Vagina (tissue), 2 donors: ENCODE data around the gene NME9. TPM values are rescaled to one million over a fixed set of nuclear protein-coding genes. Genes with fewer than 3 reads are reported as not detected.

Experiments used
- DNase-seq, 2 donors: peaks; one replicate each; pipeline ENCODE4 v3.0.0-alpha.2; 2017; ENCODE audit errors: extremely low spot score in 2 of 2
- H3K27ac ChIP-seq: fragments of 200-600 bp; sonication (generic); one replicate; pipeline ENCODE4 v1.5.1; 2019
- H3K27me3 ChIP-seq: fragments of 200-600 bp; sonication (generic); one replicate; pipeline ENCODE4 v1.5.1; 2019
- H3K36me3 ChIP-seq, 2 donors: fragments of 200-600 bp; sonication (generic); one replicate each; pipeline ENCODE4 v1.5.1; 2017 to 2019
- H3K4me1 ChIP-seq: fragments of 200-600 bp; sonication (generic); one replicate; pipeline ENCODE4 v1.5.1; 2019
- H3K4me3 ChIP-seq, 2 donors: fragments of 200-600 bp; sonication (generic); 1 replicate in 1 of 2; 2 replicates in 1 of 2; pipeline ENCODE4 v1.5.1; 2016 to 2019
- H3K9me3 ChIP-seq: fragments of 200-600 bp; sonication (generic); one replicate; pipeline ENCODE4 v1.5.1; 2019
- POLR2A ChIP-seq, 2 donors: fragments of 450-650 bp; IDR thresholded peaks; one replicate each; pipeline ENCODE4 v1.6.1; 2017; ENCODE audit warnings: antibody characterized with exemption in 2 of 2, mild to moderate bottlenecking in 2 of 2, moderate library complexity in 2 of 2
- POLR2AphosphoS5 ChIP-seq, 2 donors: sonication (generic); formaldehyde crosslinking; IDR thresholded peaks; one replicate each; pipeline ENCODE4 v1.9.0; 2017; ENCODE audit warnings: antibody characterized with exemption in 2 of 2, mild to moderate bottlenecking in 2 of 2, low read depth in 1 of 2; ENCODE audit not compliant: insufficient read depth in 1 of 2
- intact Hi-C: fragments of 100-400 bp; cut with DNase I; formaldehyde crosslinking; loops from one replicate; pipeline ENCODE4 v1.15.1; 2023
- total RNA-seq: library from RNA; depleted of rRNA; stranded (reverse); fragments of >200 nt; gene quantifications from one replicate; pipeline ENCODE4 v1.2.3, GENCODE V29; 2016
- TF ChIP-seq, protein P1 (sequence below), 3 experiments: fragments of 450-650 bp in 2 of 3; fragments of 200-600 bp in 1 of 3; sonication (generic) in 1 of 3; IDR thresholded peaks; one replicate each; pipeline ENCODE4 v1.5.1; 2017 to 2019; ENCODE audit warnings: antibody characterized with exemption in 3 of 3, mild to moderate bottlenecking in 2 of 3, moderate library complexity in 2 of 3

Gene NME9
- total RNA-seq, 1 donor from 2014 or later: not detected

DNA sequence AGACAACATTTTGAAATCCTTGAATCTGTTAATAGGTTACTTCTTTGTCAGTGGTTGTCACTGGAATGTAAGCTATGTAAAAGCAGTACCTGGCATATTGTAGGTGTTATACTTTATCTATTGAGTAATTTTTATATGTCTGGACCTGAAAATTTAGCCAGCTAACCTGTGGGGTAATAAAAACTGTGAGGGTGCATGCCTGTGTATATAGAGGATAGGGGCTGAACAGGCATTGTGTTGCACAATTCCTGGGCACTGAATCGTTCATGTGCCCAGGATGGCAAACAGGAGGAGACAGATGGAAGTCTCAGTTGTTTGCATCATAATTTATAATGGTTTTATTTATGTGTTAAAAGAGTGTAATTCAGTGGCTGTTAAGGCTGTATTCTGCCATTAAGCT is 75.4 kb downstream of the NME9 start:
- Histone ChIP-seq H3K36me3 (no peaks in the 10 kb centered on the region), H3K27me3 (no peaks in the 10 kb centered on the region), H3K9me3 (no peaks in the 10 kb centered on the region), H3K4me3 (no peak overlapping the region), H3K4me1 (no peaks in the 10 kb centered on the region), H3K27ac (no peak overlapping the region)
- DNase-seq: no peak
- intact Hi-C loops: no loop called here
- TF ChIP-seq POLR2AphosphoS5 (IDR thresholded peaks at IDR 0.05; ENCODE audit: insufficient read depth in 1 of 2, low read depth in 1 of 2) (no peak), POLR2A (IDR thresholded peaks at IDR 0.05) (no peak)
- TF ChIP-seq, protein P1, sequence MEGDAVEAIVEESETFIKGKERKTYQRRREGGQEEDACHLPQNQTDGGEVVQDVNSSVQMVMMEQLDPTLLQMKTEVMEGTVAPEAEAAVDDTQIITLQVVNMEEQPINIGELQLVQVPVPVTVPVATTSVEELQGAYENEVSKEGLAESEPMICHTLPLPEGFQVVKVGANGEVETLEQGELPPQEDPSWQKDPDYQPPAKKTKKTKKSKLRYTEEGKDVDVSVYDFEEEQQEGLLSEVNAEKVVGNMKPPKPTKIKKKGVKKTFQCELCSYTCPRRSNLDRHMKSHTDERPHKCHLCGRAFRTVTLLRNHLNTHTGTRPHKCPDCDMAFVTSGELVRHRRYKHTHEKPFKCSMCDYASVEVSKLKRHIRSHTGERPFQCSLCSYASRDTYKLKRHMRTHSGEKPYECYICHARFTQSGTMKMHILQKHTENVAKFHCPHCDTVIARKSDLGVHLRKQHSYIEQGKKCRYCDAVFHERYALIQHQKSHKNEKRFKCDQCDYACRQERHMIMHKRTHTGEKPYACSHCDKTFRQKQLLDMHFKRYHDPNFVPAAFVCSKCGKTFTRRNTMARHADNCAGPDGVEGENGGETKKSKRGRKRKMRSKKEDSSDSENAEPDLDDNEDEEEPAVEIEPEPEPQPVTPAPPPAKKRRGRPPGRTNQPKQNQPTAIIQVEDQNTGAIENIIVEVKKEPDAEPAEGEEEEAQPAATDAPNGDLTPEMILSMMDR (IDR thresholded peaks at IDR 0.05): no peak

DNA sequence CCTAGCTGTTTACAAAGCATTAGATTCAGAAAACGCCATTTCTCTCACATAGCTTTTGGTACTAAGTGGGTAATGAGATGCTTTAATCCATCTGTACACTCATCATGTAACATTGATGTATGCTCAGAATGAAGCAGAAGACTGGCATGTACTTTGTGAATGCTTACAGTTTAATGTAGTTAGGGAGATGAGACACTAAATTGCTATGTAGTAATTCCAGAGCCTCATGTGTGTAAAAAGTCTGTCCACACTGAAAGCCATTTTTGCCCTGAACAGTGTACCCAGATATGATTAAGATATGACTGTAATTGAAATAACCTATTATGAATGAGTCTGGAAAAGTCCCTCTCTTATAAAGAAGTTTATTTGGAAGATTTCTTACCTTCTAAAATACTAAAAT is 76.0 kb downstream of the NME9 start:
- intact Hi-C loops: no loop called here
- no peaks in the 10 kb centered on the region for H3K36me3 ChIP-seq
- no peaks in the 10 kb centered on the region for H3K9me3 ChIP-seq
- no peak for DNase-seq
- H3K27ac ChIP-seq: no peak overlapping the region
- no peak for TF ChIP-seq POLR2AphosphoS5 (IDR thresholded peaks at IDR 0.05; ENCODE audit: insufficient read depth in 1 of 2, low read depth in 1 of 2)
- TF ChIP-seq, protein P1 (IDR thresholded peaks at IDR 0.05): no peak
- no peak for TF ChIP-seq POLR2A (IDR thresholded peaks at IDR 0.05)
- H3K4me1 ChIP-seq: no peaks in the 10 kb centered on the region
- H3K27me3 ChIP-seq: no peaks in the 10 kb centered on the region
- H3K4me3 ChIP-seq: no peak overlapping the region

Other genes with a start within 250 kb of the NME9 start
- gene DZIP1L, start 214.2 kb downstream of the NME9 start, total RNA-seq: 27.5 TPM
- gene A4GNT, start 197.5 kb downstream of the NME9 start, total RNA-seq: not detected
- 8.6 TPM for gene DBR1, start 154.9 kb downstream of the NME9 start, total RNA-seq
- gene ARMC8, start 142.6 kb downstream of the NME9 start, total RNA-seq: 55.0 TPM
- 26.8 TPM for gene MRAS, start 18.7 kb upstream of the NME9 start, total RNA-seq
- 2.0 TPM for gene ESYT3, start 104.8 kb upstream of the NME9 start, total RNA-seq